ENCODE data around the gene NTMT2.
"Not testable (repeated sequence)": the region's sequence is repeated elsewhere in the genome, so short reads cannot be mapped to it uniquely, and the experiment has no call there.

NTMT2 gene

DNA sequence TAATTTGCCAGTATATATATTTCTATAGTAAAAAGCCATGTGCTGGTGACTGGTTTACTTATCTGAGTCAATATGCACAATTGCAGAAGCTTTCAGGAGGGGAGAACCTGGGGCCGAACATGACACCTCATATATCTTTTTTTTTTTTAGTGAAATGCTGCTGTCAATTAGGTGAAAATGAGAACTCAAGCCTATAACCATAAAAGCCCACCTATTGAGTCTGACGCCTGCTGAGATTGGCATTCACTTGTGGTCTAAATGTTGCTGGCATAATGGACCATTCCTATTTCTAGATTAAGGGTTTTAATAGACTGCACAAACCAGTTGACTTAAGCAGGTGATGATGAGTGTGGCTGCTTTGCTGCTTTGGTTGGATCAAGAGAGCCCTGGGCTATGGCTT lies 10.8 kb downstream of the NTMT2 start:
- no peak for DNase-seq (ENCODE audit: low read depth in 2 of 2)

DNA sequence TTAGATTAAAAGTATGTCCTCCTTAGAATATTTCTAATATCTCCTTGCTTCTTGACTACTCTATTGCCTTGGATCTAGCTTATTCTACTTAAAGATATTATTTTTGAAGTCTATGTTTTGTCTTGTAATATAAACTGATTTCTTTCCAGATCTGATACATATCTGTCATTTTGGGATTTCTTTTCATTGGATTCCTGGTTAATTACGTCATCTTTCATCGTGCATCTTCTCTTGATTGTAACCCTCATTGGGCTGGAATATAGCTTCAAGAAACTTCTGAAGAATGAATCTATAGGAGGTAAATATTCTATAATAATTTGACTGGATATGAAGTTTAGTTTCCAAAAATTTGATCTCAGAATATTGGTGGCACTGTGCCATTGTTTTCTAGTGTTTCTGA lies 12.1 kb downstream of the NTMT2 start:
- no peak for DNase-seq (ENCODE audit: low read depth in 2 of 2)

DNA sequence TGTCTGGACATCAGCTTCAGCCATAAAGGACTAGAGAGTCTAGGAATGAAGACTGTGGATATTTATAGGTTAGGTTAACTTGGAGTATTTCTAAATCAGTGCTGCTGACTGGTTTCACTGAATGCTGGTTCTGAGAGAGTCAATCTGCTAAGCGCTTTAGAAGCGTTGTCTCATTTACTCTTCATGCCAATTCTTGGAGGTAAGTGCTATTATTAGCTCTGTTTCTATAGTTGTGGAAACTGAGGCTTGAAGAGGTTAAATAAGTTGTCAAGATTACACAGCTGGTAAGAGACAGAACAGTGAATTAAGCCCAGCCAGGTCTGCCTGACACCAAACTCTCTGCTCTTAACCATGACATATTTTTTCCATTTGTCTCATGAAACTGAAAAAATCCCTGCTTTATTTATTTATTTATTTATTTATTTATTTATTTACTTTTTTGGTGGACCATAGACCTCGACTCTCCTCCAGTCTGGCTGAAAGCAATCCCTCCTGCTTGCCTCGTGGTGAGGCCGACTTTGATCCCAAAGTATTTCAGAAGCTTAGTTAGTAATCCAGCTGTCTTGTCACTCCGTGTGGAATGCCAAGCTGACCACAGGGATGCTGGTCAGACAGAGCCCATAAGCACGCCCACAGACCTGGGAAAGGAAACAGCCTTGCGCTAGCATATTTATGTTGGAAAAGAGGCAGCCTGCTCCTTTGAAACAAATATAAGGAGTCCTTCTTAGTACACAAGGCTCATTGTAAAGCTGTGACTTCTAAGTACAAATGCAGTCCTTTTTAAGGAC lies 16.9 kb downstream of the NTMT2 start:
- DNase-seq (ENCODE audit: low read depth in 2 of 2), result no peak

DNA sequence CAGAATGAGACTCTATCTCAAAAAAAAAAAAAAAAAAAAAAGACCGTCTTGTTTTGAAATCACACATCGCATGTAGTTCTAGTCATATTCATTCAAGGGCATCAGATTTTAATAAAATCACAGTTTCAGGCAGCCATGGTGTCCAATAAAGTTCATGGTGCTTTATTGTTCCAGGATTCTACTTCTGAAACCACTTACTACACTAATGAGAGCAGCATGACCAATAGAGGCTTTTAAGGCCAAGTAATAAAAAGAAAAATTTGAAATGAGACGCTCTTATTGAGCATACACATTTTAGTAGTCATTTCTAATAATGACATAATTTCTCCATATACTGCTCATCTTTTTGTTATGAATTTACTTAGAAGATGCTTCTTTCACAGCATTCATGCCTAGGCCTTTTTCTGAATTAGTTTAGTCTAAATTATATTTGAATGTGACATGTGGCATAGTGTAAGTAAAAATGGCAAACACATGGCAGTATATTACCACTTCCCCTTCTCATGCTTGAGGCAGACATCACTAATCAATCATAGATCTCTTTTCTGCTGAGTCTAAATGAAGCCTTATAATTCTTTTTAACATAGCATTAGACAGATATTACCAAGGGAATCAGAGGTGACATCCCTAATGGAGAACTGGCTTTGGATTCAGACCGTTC lies 18.5 kb downstream of the NTMT2 start:
- DNase-seq (ENCODE audit: low read depth in 2 of 2), result no peak

DNA sequence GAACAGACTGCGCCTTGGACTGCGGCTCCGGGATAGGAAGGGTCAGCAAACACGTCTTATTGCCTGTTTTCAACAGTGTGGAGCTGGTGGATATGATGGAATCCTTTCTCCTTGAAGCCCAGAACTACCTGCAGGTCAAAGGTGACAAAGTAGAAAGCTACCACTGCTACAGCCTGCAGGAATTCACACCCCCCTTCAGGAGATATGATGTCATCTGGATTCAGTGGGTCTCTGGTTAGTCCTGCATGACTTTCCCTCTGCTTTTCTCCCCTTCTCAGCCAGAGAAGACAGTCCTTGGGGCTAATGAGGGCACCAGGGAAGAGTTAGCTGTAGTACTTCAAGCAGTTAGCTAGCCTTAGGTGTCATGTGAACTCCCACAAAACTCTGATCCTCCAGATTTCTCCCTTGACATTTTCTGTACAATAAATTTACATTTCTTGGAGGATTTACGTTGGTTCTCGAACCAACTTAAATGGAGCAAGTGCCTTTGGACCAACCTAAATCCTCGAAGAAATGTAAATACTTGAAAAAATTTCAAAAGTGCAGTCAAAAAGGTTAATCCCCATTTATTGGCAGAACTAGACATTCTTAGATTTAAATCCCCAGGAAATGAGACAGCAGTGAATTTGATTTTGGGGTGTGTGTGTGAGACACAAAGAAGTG lies 20.9 kb downstream of the NTMT2 start:
- DNase-seq (ENCODE audit: low read depth in 2 of 2), result no peak

DNA sequence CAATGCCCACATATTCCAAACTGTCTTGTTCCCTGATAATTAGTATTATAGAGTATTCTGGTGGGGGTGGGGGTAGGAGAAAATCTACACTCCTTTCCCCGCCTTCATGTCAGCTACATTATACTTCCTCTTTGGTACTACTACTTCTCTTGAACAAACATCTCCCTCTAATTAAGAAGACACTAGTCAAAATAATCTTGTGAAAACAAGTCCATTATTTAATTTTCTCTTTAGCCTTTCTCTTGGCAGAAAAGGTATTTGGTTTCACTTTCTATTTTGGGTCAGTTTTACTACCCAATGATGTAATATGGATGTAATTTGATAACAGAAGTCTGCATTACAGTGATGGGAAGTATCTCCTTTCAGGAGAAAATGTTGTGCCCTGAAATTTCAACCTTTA lies 22.5 kb downstream of the NTMT2 start:
- no peak for DNase-seq (ENCODE audit: low read depth in 2 of 2)

DNA sequence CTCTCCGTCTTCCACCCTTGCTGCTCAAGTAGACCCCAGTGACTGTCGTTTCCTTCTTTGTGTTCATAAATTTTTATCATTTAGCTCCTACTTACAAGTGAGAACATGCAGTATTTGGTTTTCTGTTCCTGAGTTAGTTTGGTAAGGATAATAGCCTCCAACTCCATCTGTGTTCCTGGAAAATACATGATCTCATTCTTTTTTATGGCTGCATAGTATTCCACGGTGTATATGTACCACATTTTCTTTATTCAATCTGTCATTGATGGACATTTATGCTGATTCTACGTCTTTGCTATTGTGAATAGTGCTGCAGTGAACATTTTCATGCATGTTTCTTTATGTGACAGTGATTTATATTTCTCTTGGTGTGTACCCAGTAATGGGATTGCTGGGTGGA lies 24.8 kb downstream of the NTMT2 start:
- not testable (repeated sequence) for DNase-seq (ENCODE audit: low read depth in 2 of 2)

DNA sequence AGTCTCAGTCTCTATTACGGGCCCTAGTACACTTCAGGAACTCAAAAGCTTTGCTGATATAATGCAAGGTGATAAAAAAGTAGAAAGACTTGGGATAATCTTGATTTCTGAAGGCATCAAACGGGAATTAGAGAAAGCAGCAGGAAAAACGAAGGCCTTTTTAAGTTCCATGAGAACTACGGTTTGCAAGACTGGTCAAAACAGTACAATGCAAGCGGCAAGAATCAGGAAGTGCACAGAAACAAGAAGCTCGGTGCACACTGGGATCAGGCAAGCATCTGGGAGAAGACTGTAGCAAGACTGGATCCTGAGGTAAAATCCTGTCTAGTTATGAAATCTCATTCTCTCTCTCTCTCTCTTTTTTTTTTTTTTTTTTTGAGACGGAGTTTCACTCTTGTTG lies 28.6 kb downstream of the NTMT2 start:
- DNase-seq (ENCODE audit: low read depth in 2 of 2), result no peak

DNA sequence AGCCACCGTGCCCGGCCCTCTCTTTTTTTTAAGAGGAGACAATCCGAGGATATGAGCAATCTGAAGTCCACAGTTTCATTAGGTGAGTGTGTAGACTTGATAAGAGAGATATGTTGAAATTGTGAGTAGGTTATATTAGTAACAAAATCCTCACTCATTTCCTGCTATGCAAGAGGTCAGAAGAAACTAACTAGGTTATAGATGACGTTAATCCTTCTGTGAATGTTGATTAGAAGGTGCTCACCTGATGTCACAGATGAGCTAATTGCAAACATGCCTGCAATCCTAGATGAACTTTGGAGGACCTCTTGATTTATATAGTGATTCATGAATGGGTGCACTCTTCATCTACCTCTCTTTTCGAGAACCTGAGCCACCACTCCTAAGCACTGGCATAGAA lies 29.3 kb downstream of the NTMT2 start:
- no peak for DNase-seq (ENCODE audit: low read depth in 2 of 2)

DNA sequence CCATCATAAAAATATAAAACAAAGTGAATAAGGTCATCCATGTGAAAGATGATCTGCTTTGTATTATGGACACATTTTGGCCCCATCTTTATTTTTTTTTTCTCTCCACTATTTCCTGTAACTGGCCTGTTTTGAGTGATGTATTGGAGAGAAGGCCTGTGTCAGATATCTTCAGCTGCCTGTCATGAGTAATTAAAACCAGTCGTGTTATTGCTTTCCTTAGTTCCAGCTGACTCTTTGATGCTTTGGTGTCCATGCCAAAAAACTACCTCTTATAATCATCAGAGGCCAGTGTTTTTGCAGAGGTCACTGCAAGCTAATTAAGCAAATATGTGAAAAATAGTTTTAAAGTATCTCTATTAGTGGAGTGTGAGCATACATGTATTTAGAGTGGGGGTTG lies 29.7 kb downstream of the NTMT2 start:
- DNase-seq (ENCODE audit: low read depth in 2 of 2), result no peak

DNA sequence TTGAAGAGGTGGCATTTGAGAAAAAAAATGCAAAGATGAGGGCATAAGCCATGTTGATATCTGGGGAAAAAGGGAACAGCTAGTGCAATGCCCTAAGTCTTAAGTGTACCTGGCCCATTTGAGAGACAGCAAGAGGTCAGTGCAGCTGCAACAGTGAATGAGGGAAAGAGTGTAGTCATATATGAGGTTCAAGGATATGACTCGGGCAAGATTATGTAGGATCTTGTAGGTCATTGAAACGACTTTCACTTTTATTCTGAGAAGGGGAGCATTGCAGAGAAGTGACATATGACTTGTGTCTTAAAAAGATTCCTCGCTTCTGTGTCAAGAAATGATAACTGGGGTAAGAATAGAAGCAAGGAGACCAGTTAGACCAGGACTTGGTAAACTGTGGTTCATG lies 31.0 kb downstream of the NTMT2 start:
- DNase-seq (ENCODE audit: low read depth in 2 of 2), result no peak

DNA sequence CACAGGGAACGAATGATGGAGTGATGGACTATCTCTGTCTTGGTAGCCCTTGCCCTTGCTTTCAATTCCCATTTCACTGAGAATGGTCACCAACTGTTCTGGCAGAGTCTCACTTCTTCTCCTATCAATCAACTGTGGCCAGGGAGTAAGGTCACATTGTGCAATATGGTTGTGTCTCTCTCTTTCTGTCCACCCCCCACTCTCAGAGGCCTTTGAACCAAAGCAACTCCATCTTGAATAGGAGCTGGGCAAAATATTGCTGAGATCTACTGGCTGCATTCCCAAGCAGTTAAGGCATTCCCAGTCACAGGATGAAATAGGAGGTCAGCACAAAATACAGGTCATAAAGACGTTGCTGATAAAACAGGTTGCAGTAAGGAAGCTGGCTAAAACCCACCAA lies 36.7 kb downstream of the NTMT2 start:
- DNase-seq (ENCODE audit: low read depth in 2 of 2), result no peak

DNA sequence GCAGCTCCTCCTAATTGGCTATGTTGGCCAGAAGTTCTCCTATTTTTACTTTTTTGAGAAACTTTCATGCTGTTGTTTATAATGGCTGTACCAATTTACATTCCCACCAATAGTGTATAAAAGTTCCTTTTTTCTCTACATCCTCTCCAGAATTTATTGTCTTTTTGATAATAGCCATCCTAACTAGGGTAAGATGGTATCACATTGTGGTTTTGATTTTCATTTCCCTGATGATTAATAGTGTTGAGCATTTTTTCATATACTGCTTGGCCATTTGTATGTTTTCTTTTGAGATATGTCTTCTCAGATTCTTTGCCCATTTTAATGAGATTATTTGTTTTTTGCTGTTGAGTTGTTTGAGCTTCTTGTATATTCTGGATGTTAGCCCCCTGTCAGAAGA lies 46.8 kb downstream of the NTMT2 start:
- DNase-seq (ENCODE audit: low read depth in 2 of 2), result no peak

DNA sequence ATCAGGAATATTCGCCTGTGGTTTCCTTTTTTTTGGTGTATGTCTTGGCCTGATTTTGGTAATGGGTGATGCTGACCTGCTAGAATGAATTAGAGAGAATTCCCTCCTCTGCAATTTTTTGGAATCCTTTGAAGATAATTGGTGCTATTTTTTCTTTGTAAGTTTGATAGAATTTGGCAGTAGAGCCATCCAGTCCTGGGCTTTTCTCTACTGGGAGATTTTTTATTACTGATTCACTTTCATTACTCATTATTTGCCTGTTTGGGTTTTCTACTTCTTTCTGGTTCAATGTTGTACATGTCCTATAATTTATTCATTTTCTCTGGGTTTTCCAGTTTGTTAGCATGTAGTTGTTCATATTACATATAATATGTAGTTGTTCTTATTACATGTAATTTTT lies 48.7 kb downstream of the NTMT2 start:
- DNase-seq (ENCODE audit: low read depth in 2 of 2), result no peak

DNA sequence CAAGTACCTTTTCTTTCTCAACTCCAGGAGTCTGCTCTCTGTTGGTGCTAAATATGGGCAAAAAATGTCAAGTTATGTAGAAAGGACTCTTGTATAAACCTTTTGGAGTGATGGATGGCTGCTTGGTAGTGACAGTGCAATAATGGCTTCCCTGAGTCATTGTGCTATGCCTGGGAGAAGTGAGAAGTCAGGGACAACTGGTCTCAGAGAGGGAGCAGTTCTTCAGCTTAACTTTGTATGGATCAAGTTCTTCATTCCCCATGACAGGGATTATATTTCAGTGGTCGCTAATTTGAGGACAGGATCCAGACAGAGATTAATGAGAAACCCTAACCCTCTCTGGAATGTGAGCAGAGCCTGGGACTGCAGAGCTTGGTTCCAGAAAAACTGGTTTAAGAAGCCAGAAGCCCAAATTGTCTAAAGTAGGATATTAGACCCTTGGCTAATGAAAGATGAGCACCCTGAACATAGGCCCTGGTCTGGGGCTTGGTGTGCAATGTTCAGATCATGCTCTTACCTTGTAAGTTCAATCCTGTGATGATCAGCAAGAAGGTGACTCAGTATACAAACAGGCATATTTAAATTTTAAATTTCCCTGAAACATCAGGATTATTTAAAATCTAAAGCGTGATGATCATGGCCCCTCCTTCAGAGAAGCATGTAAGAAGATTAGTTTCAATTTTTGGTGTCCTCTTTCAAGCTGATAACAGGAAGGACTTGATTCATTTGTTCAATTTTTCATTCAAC lies 50.9 kb downstream of the NTMT2 start:
- DNase-seq (ENCODE audit: low read depth in 2 of 2), result no peak

DNA sequence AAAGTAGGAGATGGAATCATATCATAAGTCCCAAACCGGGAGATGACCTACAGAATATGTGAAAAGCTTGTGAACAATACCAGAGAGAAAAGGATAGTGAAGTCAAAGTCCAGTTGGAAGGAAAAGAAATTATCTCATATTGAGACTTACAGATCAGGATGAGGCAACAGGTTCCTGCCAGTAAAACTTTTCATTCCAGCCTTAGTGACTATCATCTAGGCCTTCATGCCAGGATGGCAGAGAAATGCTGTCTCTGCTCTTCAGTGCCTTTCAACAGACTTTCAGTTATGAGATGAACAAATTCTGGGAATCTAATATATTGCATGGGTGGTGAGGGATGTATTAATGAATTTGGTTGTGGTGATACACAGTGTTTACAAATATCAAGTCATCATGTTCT lies 52.3 kb downstream of the NTMT2 start:
- no peak for DNase-seq (ENCODE audit: low read depth in 2 of 2)

DNA sequence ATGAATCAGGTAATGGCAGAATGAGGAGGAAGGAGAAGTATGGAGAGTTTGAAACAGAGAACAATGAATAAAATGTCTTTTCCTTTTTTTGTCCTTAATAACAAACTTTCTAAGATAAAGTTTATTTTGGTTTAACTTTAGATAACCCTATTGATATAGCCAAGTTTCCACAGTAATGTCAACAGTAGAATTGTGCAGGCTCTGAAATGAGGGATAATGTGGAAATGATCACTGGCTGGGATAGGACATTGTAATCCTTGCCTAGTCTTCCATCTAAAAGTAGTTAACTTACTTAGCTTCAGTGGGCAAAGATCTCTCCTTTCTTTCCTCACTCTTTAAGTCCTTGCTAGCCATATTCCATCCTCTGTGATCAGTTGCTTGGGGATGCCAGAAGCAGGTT lies 52.8 kb downstream of the NTMT2 start:
- no peak for DNase-seq (ENCODE audit: low read depth in 2 of 2)

DNA sequence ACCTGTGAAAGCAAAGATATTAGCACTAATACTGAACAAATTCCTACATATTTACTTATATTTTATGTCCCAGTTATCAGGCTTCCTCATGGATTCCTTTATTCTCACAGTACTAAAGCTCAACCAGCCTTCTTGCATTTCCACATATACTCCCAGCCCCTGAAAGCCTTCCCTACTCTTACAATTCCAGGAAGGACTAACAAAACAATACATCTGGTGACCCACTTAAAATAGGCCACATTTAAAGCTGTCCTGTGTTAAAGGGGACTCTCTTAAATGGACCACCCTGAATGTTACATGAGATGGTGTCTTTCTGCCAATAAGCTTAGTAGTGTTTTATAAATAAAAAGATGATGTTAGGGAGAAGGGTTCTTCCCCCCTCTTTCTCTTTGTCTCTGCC lies 54.4 kb downstream of the NTMT2 start:
- no peak for DNase-seq (ENCODE audit: low read depth in 2 of 2)

DNA sequence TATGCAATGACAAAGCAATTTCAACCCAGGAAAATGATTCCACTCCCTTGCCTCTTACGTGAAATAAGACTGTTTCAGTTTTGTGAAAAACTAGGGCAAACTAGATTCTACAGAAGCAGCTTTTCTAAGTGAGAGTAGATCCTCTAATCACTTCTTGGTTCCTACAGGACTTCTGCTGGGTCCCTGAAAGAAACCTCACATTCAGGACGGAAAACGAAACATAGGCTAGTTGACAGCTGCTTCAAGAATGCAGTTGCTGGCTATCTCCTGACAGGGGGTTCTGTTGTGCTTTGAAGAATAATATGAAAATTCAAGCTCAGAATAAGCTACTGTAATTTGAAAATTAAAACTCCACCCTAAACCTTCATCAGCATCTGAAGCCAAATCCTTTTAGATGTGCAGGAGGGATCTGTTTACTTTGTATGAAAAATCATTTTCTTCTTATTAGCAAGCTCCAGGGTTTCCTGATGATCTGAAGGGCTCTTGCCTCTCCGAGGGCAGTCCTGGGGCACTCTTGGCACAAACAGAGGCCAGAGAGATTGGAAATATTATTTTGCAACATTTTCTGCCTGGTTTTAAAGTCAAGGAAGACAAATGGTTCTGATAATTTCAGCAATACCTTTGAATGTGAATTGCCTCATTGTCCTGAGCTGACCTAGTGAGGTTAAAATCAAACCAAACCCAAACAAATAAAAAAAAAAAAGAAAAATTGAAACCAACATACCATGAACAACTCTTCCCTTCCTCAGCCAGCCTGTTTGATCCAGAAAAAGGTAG lies 55.0 kb downstream of the NTMT2 start:
- DNase-seq (ENCODE audit: low read depth in 2 of 2), result no peak

DNA sequence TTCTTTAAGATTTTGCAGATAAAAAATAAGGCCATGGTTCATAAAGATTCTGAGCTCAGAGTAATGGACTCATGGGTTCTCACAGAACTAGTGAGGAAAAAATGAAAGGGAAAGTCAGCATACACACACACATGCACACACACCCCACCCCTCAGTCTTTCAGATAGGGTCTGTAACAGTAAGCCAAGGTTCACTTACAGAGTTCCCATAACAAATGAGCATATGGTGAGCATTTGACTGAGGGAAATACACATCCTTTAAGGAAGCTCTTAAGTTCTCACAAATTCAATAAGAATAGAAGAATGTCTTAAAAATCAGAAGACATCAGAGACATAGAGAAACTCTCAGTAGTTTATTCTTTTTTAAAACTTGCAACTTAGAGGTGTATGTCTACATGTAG lies 57.9 kb downstream of the NTMT2 start:
- no peak for DNase-seq (ENCODE audit: low read depth in 2 of 2)

DNA sequence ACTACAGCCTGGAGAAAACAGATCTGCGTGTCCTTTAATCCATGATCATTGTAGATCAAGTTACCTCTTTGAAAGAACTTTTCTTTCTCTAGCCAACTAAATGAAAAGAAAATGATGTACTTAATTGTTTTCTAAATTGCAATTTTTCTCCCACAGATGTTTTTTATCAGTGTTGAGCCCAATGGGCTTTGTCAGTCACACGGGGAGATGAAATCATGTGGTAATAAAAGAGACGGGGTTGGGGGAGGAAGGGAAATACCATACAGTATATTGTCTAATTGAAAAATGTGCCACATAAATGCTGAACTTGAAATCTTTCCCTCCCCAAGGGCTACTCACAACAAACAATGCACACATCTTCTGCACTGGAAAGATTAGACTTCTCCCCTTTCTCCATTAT lies 58.4 kb downstream of the NTMT2 start:
- DNase-seq (ENCODE audit: low read depth in 2 of 2), result no peak

DNA sequence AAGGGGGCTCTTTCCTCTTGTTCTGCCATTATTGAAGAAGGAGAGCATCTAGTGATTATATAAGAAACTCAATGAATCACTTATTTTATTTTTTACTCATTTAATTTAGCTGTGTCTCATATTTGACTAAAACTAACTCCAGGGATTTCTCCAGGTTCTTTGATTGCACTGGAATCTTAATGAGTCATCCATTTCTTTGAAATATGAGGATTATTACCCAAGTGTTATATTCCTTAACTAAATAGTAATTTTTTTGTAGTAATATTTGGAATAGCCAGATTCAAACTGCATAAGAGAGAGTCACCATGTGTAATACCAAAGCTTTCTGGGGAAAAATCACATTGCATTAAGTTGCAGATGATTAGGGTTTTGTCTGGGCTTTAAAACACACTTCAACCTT lies 59.5 kb downstream of the NTMT2 start:
- DNase-seq (ENCODE audit: low read depth in 2 of 2), result no peak
